Measurements from ENCODE around the gene HCST.

Gene HCST

GRCh38 chr19:35885904-35886303 lies 16.4 kb upstream of the HCST start:
- Histone ChIP-seq H3K4ac (ENCODE audit: low read length) (no peak overlapping the region), H2AK5ac (ENCODE audit: low read depth, low read length) (no peak overlapping the region), H4K8ac (ENCODE audit: low read depth, low read length) (no peak overlapping the region), H2BK12ac (ENCODE audit: low read length) (no peak overlapping the region), H3K36me3 (replicated peaks in 1 of 2; ENCODE audit: control insufficient read depth in 2 of 2, insufficient read depth in 2 of 2, low read length in 2 of 2) (peaks cover 12 to 21% of the 10 kb centered on the region in 2 donors), H2BK15ac (ENCODE audit: low read length) (no peak overlapping the region), H3K4me1 (ENCODE audit: control insufficient read depth in 2 of 2, insufficient read depth in 1 of 2, low read depth in 1 of 2, low read length in 2 of 2) (no peaks in the 10 kb centered on the region), H3K9me3 (replicated peaks in 1 of 2; ENCODE audit: control insufficient read depth in 2 of 2, insufficient read depth in 1 of 2, low read depth in 1 of 2, low read length in 2 of 2) (no peaks in the 10 kb centered on the region), H2BK120ac (ENCODE audit: low read depth, low read length) (no peak overlapping the region), H3K27ac (replicated peaks; ENCODE audit: low read length) (no peak overlapping the region), H2AFZ (ENCODE audit: low read length) (no peak overlapping the region), H2BK5ac (ENCODE audit: low read length) (no peak overlapping the region), H3K18ac (ENCODE audit: low read length) (no peak overlapping the region), H3K79me1 (ENCODE audit: low read depth, low read length) (no peaks in the 10 kb centered on the region), H3K14ac (ENCODE audit: low read length) (no peak overlapping the region), H4K91ac (ENCODE audit: low read depth, low read length, poor library complexity) (no peak overlapping the region), H3K4me2 (ENCODE audit: insufficient read depth, low read length, poor library complexity, severe bottlenecking) (no peak overlapping the region), H3K27me3 (ENCODE audit: control insufficient read depth in 3 of 3, insufficient read depth in 3 of 3, low read depth in 1 of 3, low read length in 3 of 3) (no peaks in the 10 kb centered on the region), H3K4me3 (ENCODE audit: low read length in 2 of 2) (no peak overlapping the region), H3K23ac (ENCODE audit: low read depth, low read length, poor library complexity) (no peak overlapping the region), H3K9ac (ENCODE audit: low read depth, low read length, poor library complexity) (no peak overlapping the region)
- no peak for DNase-seq (ENCODE audit: low spot score)
- 92% methylated on average over 1 of the region's 8 CpGs; no CpG with 5 or more reads in 1 of the 2 donors for WGBS, 2 donors (ENCODE audit: extremely low coverage in 2 of 2, insufficient read length in 2 of 2, insufficient replicate concordance in 1 of 2)

GRCh38 chr19:35887197-35887596 lies 15.1 kb upstream of the HCST start:
- H3K4me3 ChIP-seq (ENCODE audit: low read length in 2 of 2), result no peak overlapping the region
- no peak overlapping the region for H3K14ac ChIP-seq (ENCODE audit: low read length)
- H3K36me3 ChIP-seq (replicated peaks in 1 of 2; ENCODE audit: control insufficient read depth in 2 of 2, insufficient read depth in 2 of 2, low read length in 2 of 2), result peaks cover 12 to 21% of the 10 kb centered on the region in 2 donors
- no peak overlapping the region for H2BK15ac ChIP-seq (ENCODE audit: low read length)
- H2AFZ ChIP-seq (ENCODE audit: low read length), result no peak overlapping the region
- no peak overlapping the region for H2AK5ac ChIP-seq (ENCODE audit: low read depth, low read length)
- no peaks in the 10 kb centered on the region for H3K79me1 ChIP-seq (ENCODE audit: low read depth, low read length)
- H2BK120ac ChIP-seq (ENCODE audit: low read depth, low read length), result no peak overlapping the region
- H3K9ac ChIP-seq (ENCODE audit: low read depth, low read length, poor library complexity), result no peak overlapping the region
- no peak overlapping the region for H4K8ac ChIP-seq (ENCODE audit: low read depth, low read length)
- no peak overlapping the region for H3K4ac ChIP-seq (ENCODE audit: low read length)
- no peak overlapping the region for H3K4me2 ChIP-seq (ENCODE audit: insufficient read depth, low read length, poor library complexity, severe bottlenecking)
- H3K27me3 ChIP-seq (ENCODE audit: control insufficient read depth in 3 of 3, insufficient read depth in 3 of 3, low read depth in 1 of 3, low read length in 3 of 3), result no peaks in the 10 kb centered on the region
- no peak overlapping the region for H2BK12ac ChIP-seq (ENCODE audit: low read length)
- no peak for DNase-seq (ENCODE audit: low spot score)
- H3K9me3 ChIP-seq (replicated peaks in 1 of 2; ENCODE audit: control insufficient read depth in 2 of 2, insufficient read depth in 1 of 2, low read depth in 1 of 2, low read length in 2 of 2), result no peaks in the 10 kb centered on the region
- no peak overlapping the region for H3K18ac ChIP-seq (ENCODE audit: low read length)
- no CpG with 5 or more reads among the region's 5 CpGs for WGBS, 2 donors (ENCODE audit: extremely low coverage in 2 of 2, insufficient read length in 2 of 2, insufficient replicate concordance in 1 of 2)
- H4K91ac ChIP-seq (ENCODE audit: low read depth, low read length, poor library complexity), result no peak overlapping the region
- no peaks in the 10 kb centered on the region for H3K4me1 ChIP-seq (ENCODE audit: control insufficient read depth in 2 of 2, insufficient read depth in 1 of 2, low read depth in 1 of 2, low read length in 2 of 2)
- H2BK5ac ChIP-seq (ENCODE audit: low read length), result no peak overlapping the region
- H3K23ac ChIP-seq (ENCODE audit: low read depth, low read length, poor library complexity), result no peak overlapping the region
- no peak overlapping the region for H3K27ac ChIP-seq (replicated peaks; ENCODE audit: low read length)

- no peak overlapping the region for H3K9ac ChIP-seq (ENCODE audit: low read depth, low read length, poor library complexity)
- H3K4me2 ChIP-seq (ENCODE audit: insufficient read depth, low read length, poor library complexity, severe bottlenecking), result no peak overlapping the region
- H3K14ac ChIP-seq (ENCODE audit: low read length), result no peak overlapping the region
- no peak overlapping the region for H2BK5ac ChIP-seq (ENCODE audit: low read length)
- H2AFZ ChIP-seq (ENCODE audit: low read length), result no peak overlapping the region
- H2BK12ac ChIP-seq (ENCODE audit: low read length), result no peak overlapping the region
- no peak overlapping the region for H4K8ac ChIP-seq (ENCODE audit: low read depth, low read length)
- no peak overlapping the region for H3K27ac ChIP-seq (replicated peaks; ENCODE audit: low read length)
- no peak overlapping the region for H2BK15ac ChIP-seq (ENCODE audit: low read length)
- H2BK120ac ChIP-seq (ENCODE audit: low read depth, low read length), result no peak overlapping the region
- no peaks in the 10 kb centered on the region for H3K9me3 ChIP-seq (replicated peaks in 1 of 2; ENCODE audit: control insufficient read depth in 2 of 2, insufficient read depth in 1 of 2, low read depth in 1 of 2, low read length in 2 of 2)
- H3K79me1 ChIP-seq (ENCODE audit: low read depth, low read length), result no peaks in the 10 kb centered on the region
- DNase-seq (ENCODE audit: low spot score), result no peak
- no peak overlapping the region for H4K91ac ChIP-seq (ENCODE audit: low read depth, low read length, poor library complexity)
- no CpG with 5 or more reads among the region's 9 CpGs for WGBS, 2 donors (ENCODE audit: extremely low coverage in 2 of 2, insufficient read length in 2 of 2, insufficient replicate concordance in 1 of 2)
- H3K4ac ChIP-seq (ENCODE audit: low read length), result no peak overlapping the region
- no peak overlapping the region for H2AK5ac ChIP-seq (ENCODE audit: low read depth, low read length)
- no peaks in the 10 kb centered on the region for H3K4me1 ChIP-seq (ENCODE audit: control insufficient read depth in 2 of 2, insufficient read depth in 1 of 2, low read depth in 1 of 2, low read length in 2 of 2)
- H3K23ac ChIP-seq (ENCODE audit: low read depth, low read length, poor library complexity), result no peak overlapping the region
- H3K18ac ChIP-seq (ENCODE audit: low read length), result no peak overlapping the region
- H3K36me3 ChIP-seq (replicated peaks in 1 of 2; ENCODE audit: control insufficient read depth in 2 of 2, insufficient read depth in 2 of 2, low read length in 2 of 2), result peaks cover 12 to 25% of the 10 kb centered on the region in 2 donors
- no peak overlapping the region for H3K4me3 ChIP-seq (ENCODE audit: low read length in 2 of 2)
- no peaks in the 10 kb centered on the region for H3K27me3 ChIP-seq (ENCODE audit: control insufficient read depth in 3 of 3, insufficient read depth in 3 of 3, low read depth in 1 of 3, low read length in 3 of 3)
Measured at GRCh38 chr19:35888398-35888797, 13.9 kb upstream of the HCST start.

GRCh38 chr19:35889370-35890112 lies 12.8 kb upstream of the HCST start:
- Histone ChIP-seq H3K9me3 (replicated peaks in 1 of 2; ENCODE audit: control insufficient read depth in 2 of 2, insufficient read depth in 1 of 2, low read depth in 1 of 2, low read length in 2 of 2) (no peaks in the 10 kb centered on the region), H3K4me1 (ENCODE audit: control insufficient read depth in 2 of 2, insufficient read depth in 1 of 2, low read depth in 1 of 2, low read length in 2 of 2) (no peaks in the 10 kb centered on the region), H2BK5ac (ENCODE audit: low read length) (no peak overlapping the region), H2BK120ac (ENCODE audit: low read depth, low read length) (no peak overlapping the region), H3K27me3 (ENCODE audit: control insufficient read depth in 3 of 3, insufficient read depth in 3 of 3, low read depth in 1 of 3, low read length in 3 of 3) (no peaks in the 10 kb centered on the region), H3K79me1 (ENCODE audit: low read depth, low read length) (no peaks in the 10 kb centered on the region), H3K27ac (replicated peaks; ENCODE audit: low read length) (no peak overlapping the region), H3K4ac (ENCODE audit: low read length) (no peak overlapping the region), H2AK5ac (ENCODE audit: low read depth, low read length) (no peak overlapping the region), H3K4me2 (ENCODE audit: insufficient read depth, low read length, poor library complexity, severe bottlenecking) (no peak overlapping the region), H4K91ac (ENCODE audit: low read depth, low read length, poor library complexity) (no peak overlapping the region), H4K8ac (ENCODE audit: low read depth, low read length) (no peak overlapping the region), H2BK15ac (ENCODE audit: low read length) (no peak overlapping the region), H3K23ac (ENCODE audit: low read depth, low read length, poor library complexity) (no peak overlapping the region), H2BK12ac (ENCODE audit: low read length) (no peak overlapping the region), H3K14ac (ENCODE audit: low read length) (no peak overlapping the region), H3K36me3 (replicated peaks in 1 of 2; ENCODE audit: control insufficient read depth in 2 of 2, insufficient read depth in 2 of 2, low read length in 2 of 2) (peaks cover 12 to 29% of the 10 kb centered on the region in 2 donors), H2AFZ (ENCODE audit: low read length) (no peak overlapping the region), H3K4me3 (ENCODE audit: low read length in 2 of 2) (no peak overlapping the region), H3K9ac (ENCODE audit: low read depth, low read length, poor library complexity) (no peak overlapping the region), H3K18ac (ENCODE audit: low read length) (no peak overlapping the region)
- DNase-seq (ENCODE audit: low spot score), result no peak
- no CpG with 5 or more reads among the region's 18 CpGs for WGBS, 2 donors (ENCODE audit: extremely low coverage in 2 of 2, insufficient read length in 2 of 2, insufficient replicate concordance in 1 of 2)
